Psoas muscle (tissue), 8 donors: Measurements from ENCODE around the gene BCL11A. TPM values are rescaled to one million over a fixed set of nuclear protein-coding genes. Genes with fewer than 3 reads are reported as not detected.

Experiments
- ATAC-seq, 4 donors: fragments of 200-7000 bp; cut with Tn5 transposase; one replicate each; pipeline ENCODE4 v1.9.1; 2020; ENCODE audit warnings: moderate library complexity in 3 of 4, mild to moderate bottlenecking in 2 of 4
- DNase-seq, 2 donors: peaks; one replicate each; pipeline ENCODE4 v3.0.0-alpha.2; 2020
- H3K27ac ChIP-seq: fragments of 200-600 bp; one replicate; pipeline ENCODE4 v1.8.0; 2022
- H3K27me3 ChIP-seq, 3 donors: fragments of 200-600 bp in 1 of 3; one replicate each; pipeline versions ENCODE4 v1.6.1 to v1.8.0; 2013 to 2022; ENCODE audit warnings: low read length in 2 of 3, mild to moderate bottlenecking in 2 of 3, moderate library complexity in 1 of 3; ENCODE audit not compliant: insufficient read depth in 3 of 3
- H3K36me3 ChIP-seq, 2 donors: fragments of 200-600 bp in 1 of 2; one replicate each; pipeline versions ENCODE4 v1.6.1 to v1.8.0; 2013 to 2022; ENCODE audit warnings: low read depth in 1 of 2, mild to moderate bottlenecking in 1 of 2, moderate library complexity in 1 of 2; ENCODE audit not compliant: insufficient read depth in 1 of 2
- H3K4me1 ChIP-seq: fragments of 200-600 bp; one replicate; pipeline ENCODE4 v1.8.0; 2022
- H3K4me3 ChIP-seq: fragments of 200-600 bp; one replicate; pipeline ENCODE4 v1.8.0; 2022; ENCODE audit warnings: mild to moderate bottlenecking
- H3K9me3 ChIP-seq: fragments of 200-600 bp; one replicate; pipeline ENCODE4 v1.8.0; 2022
- CTCF ChIP-seq: fragments of 200-600 bp; IDR thresholded peaks from one replicate; pipeline ENCODE4 v1.8.0; 2022; ENCODE audit warnings: antibody characterized with exemption
- WGBS, 3 donors: extraction: QIAGEN DNeasy Blood & Tissue Kit; methylation state at CpG; one replicate each; pipeline versions ENCODE4 v1.1.6 to v1.1.7; 2013; 5-methylcytosine and 5-hydroxymethylcytosine counted together
- intact Hi-C, 2 donors: fragments of 100-400 bp; cut with DNase I; formaldehyde crosslinking; loops; one replicate each; pipeline versions ENCODE4 v1.11.0 to v1.14.2; 2022
- polyA plus RNA-seq, 3 donors: library from polyadenylated mRNA; stranded (reverse); fragments of 200-250 nt; gene quantifications; one replicate each; pipeline ENCODE4 v1.2.3, GENCODE V29; 2013
- total RNA-seq, 4 donors: library from RNA; stranded (reverse); fragmentation: NEBNext Ultra II Directional in 2 of 4; extraction: Animal tissue kit (Norgen Biotek cat#: 25700) in 2 of 4; gene quantifications; one replicate each; pipeline versions ENCODE4 v1.2.1 to v1.2.4, GENCODE V29; 2021 to 2023
- donor health status: healthy with polysubstance abuse.
- donor health status: DM: no; HTN: no; CAD: no; lungs with moderate emphysema.
- donor health status: Bipolar disorder and iron deficiency.
- donor health status: healthy.
- donor health status: DM: yes; HTN: yes; CAD: no.
- donor health status: DM: no; HTN: no; CAD: no.
- donor health status: DM: no; HTN: no; CAD: no.
- donor health status: DM: yes; HTN: yes; CAD: no.

Gene BCL11A
- total and polyA plus RNA-seq, 7 donors: 0.01 to 0.66 (median 0.39) TPM; not detected in 1

GRCh38 chr2:60446413-60447267, 106.8 kb downstream of the BCL11A start:
- 88 to 92% (median 90%) methylated on average over 8 of the region's 8 CpGs for WGBS, 3 donors
- no peaks in the 10 kb centered on the region for H3K27me3 ChIP-seq

GRCh38 chr2:60445684-60446179, 107.7 kb downstream of the BCL11A start:
- no peak for TF ChIP-seq CTCF
- WGBS, 3 donors: 29 to 38% (median 34%) methylated on average over 8 of the region's 8 CpGs
- Histone ChIP-seq H3K4me1 (peaks cover 6% of the 10 kb centered on the region), H3K4me3 (no peak overlapping the region), H3K27ac (no peak overlapping the region), H3K9me3 (no peaks in the 10 kb centered on the region), H3K36me3 (no peaks in the 10 kb centered on the region), H3K27me3 (no peaks in the 10 kb centered on the region)
- intact Hi-C loops: no loop called here
- DNase-seq (no peak), ATAC-seq (no peak)

More at GRCh38 chr2:60446413-60447267, 106.8 kb downstream of the BCL11A start:
- ATAC-seq (no peak), DNase-seq (no peak)
- H3K4me3 ChIP-seq: no peak overlapping the region
- no peak overlapping the region for H3K27ac ChIP-seq
- no peaks in the 10 kb centered on the region for H3K36me3 ChIP-seq
- peaks cover 6% of the 10 kb centered on the region for H3K4me1 ChIP-seq
- no peaks in the 10 kb centered on the region for H3K9me3 ChIP-seq
- no peak for TF ChIP-seq CTCF
- intact Hi-C loops: no loop called here

DNA sequence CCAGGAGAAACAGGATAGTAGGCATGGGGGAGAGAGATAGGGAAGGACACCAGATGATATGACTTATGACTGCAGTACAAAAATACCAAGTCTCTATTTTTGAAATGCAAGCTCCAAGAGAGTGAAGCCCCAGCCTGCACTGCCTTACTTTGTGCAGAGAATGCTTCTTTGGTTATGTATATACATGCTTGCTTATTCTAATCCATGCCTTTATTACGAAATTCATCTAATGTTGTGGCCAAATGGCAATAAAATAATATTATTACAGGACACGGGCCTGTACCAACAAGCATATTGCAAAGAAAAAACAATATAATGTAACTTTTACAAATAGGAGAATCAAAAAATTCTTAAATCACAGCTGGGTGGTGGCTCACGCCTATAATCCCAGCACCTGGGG, 110.8 kb downstream of the BCL11A start:
- Histone ChIP-seq H3K4me1 (peaks cover 6% of the 10 kb centered on the region), H3K27me3 (no peaks in the 10 kb centered on the region), H3K27ac (no peak overlapping the region), H3K4me3 (no peak overlapping the region), H3K9me3 (no peaks in the 10 kb centered on the region), H3K36me3 (no peaks in the 10 kb centered on the region)
- ATAC-seq (no peak), DNase-seq (no peak)
- intact Hi-C loops: no loop called here
- TF ChIP-seq CTCF: no peak
- WGBS, 3 donors: 77 to 94% (median 79%) methylated on average over 3 of the region's 3 CpGs

GRCh38 chr2:60441800-60442199, 111.7 kb downstream of the BCL11A start:
- intact Hi-C loops: no loop called here
- peaks cover 6% of the 10 kb centered on the region for H3K4me1 ChIP-seq
- no peak overlapping the region for H3K4me3 ChIP-seq
- no peak for TF ChIP-seq CTCF
- H3K27ac ChIP-seq: no peak overlapping the region
- H3K9me3 ChIP-seq: no peaks in the 10 kb centered on the region
- H3K36me3 ChIP-seq: no peaks in the 10 kb centered on the region
- no peaks in the 10 kb centered on the region for H3K27me3 ChIP-seq
- WGBS, 3 donors: 74 to 79% (median 76%) methylated on average over 5 of the region's 5 CpGs
- DNase-seq: no peak
- ATAC-seq: no peak
